Nephron (organoid): ENCODE measurements around the gene ZNF468.
"Not testable (repeated sequence)": the region's sequence is repeated elsewhere in the genome, so short reads cannot be mapped to it uniquely, and the experiment has no call there.

Source experiments
- H3K27ac Mint-ChIP-seq, 3 experiments: 2 replicates each; pipeline ENCODE4 v1.8.0; 2020; ENCODE audit warnings: mixed read lengths in 3 of 3, mild to moderate bottlenecking in 2 of 3, moderate library complexity in 1 of 3
- H3K27me3 Mint-ChIP-seq: 2 replicates; pipeline ENCODE4 v1.8.0; 2021; ENCODE audit warnings: low read depth, mild to moderate bottlenecking, moderate library complexity, mixed read lengths
- H3K36me3 Mint-ChIP-seq: 2 replicates; pipeline ENCODE4 v1.8.0; 2020; ENCODE audit warnings: low read depth, mixed read lengths
- H3K4me1 Mint-ChIP-seq: 2 replicates; pipeline ENCODE4 v1.8.0; 2020; ENCODE audit warnings: mixed read lengths
- H3K4me3 Mint-ChIP-seq, 3 experiments: 2 replicates each; pipeline ENCODE4 v1.8.0; 2020; ENCODE audit warnings: mild to moderate bottlenecking in 3 of 3, mixed read lengths in 3 of 3, moderate library complexity in 2 of 3
- H3K9me3 Mint-ChIP-seq: 2 replicates; pipeline ENCODE4 v1.8.0; 2020; ENCODE audit warnings: mixed read lengths
- TF ChIP-seq, protein P1 (sequence below), 3 experiments: fragments of 200-600 bp; sonication (generic); IDR thresholded peaks; one replicate each; pipeline ENCODE4 v1.5.0; 2021; ENCODE audit warnings: antibody characterized with exemption in 3 of 3; ENCODE audit not compliant: unreplicated experiment in 3 of 3

Gene ZNF468

DNA sequence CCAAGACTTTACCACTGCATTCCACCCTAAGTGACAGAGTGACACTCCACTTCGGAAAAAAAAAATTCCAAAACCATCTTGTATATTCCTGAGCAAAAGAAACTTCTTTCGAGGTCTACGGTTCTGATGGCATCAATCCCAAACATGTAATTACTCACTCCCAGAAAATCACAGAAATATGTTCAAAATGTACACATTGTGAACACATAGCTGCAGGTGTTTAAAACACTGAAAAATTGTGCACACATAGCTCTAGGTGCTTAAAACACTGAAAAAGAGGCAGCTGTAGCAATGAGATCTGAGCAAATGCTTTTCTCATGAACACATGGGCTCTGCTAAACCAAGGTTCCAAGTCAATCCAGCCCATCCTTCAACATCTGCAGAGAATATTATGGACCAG is 14.0 kb upstream of the ZNF468 start:
- H3K27ac Mint-ChIP-seq = no peak overlapping the region
- TF ChIP-seq, protein P1, sequence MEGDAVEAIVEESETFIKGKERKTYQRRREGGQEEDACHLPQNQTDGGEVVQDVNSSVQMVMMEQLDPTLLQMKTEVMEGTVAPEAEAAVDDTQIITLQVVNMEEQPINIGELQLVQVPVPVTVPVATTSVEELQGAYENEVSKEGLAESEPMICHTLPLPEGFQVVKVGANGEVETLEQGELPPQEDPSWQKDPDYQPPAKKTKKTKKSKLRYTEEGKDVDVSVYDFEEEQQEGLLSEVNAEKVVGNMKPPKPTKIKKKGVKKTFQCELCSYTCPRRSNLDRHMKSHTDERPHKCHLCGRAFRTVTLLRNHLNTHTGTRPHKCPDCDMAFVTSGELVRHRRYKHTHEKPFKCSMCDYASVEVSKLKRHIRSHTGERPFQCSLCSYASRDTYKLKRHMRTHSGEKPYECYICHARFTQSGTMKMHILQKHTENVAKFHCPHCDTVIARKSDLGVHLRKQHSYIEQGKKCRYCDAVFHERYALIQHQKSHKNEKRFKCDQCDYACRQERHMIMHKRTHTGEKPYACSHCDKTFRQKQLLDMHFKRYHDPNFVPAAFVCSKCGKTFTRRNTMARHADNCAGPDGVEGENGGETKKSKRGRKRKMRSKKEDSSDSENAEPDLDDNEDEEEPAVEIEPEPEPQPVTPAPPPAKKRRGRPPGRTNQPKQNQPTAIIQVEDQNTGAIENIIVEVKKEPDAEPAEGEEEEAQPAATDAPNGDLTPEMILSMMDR (IDR thresholded peaks at IDR 0.05; ENCODE audit: unreplicated experiment in 3 of 3) = no peak
- peaks cover 21% of the 10 kb centered on the region for H3K36me3 Mint-ChIP-seq
- H3K4me3 Mint-ChIP-seq = no peak overlapping the region
- no peaks in the 10 kb centered on the region for H3K4me1 Mint-ChIP-seq
- H3K27me3 Mint-ChIP-seq = no peaks in the 10 kb centered on the region
- no peaks in the 10 kb centered on the region for H3K9me3 Mint-ChIP-seq

DNA sequence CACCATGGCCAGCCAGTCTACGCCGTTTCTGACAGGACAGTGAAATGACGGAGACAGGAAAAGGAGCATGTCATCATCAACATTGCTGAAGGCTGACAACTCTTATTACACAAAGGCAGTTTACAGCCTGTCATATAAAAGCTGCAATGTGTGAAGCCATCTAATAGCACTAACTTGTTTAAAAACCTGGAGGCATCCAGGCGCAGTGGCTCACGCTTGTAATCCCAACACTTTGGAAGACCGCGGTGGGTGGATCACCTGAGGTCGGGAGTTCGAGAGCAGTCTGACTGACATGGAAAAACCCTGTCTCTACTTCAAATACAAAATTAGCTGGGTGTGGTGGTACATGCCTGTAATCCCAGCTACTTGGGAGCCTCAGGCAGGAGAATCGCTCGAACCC is 10.6 kb upstream of the ZNF468 start:
- H3K27me3 Mint-ChIP-seq, H3K36me3 Mint-ChIP-seq, H3K4me3 Mint-ChIP-seq, H3K4me1 Mint-ChIP-seq, H3K9me3 Mint-ChIP-seq, H3K27ac Mint-ChIP-seq: not testable (repeated sequence)

DNA sequence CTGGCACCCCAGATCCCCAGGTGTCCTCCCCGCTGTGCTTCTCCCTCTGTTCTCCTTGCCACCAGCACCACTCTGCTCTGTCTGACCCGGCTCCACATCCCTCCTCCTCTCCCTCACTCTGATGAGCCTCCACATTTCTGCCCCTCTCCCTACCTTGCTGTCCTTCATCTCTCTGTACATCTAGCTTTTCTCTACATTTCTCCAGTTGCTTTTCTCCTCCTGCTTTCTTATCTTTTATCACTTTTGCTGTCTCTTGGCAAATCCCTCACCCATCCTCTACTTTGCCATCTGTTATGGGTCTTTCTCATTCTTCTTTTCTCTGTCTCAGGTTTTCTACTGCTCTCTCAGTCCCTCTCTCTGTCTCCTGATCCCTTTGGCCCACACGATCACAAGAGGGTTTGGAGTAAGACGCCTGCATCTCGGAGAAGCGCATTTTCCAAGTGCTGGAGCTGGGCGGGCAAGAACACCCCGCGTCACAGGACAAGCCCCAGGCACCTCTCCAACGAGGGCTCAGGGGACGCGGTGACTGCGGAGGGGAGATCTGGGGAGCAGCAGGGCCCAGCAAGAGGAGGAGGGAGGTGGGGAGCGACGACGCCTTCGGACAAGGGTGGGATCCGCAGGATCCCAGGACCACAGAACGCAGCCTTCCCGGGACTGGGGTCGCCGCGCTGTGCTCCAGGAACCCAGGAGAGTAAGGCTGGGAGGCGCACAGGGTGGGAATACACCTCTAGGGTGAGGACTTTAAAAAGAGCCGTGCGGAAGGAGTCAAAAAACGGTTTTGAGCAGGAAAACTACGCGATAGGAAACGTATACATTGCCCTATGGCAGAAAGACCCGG is 660 bp downstream of the ZNF468 start:
- peak overlapping the region; percentile 93 to 97 (median 96) for H3K4me3 Mint-ChIP-seq
- not testable (repeated sequence) for H3K27me3 Mint-ChIP-seq, H3K9me3 Mint-ChIP-seq
- H3K36me3 Mint-ChIP-seq = peaks cover 21% of the 10 kb centered on the region
- H3K27ac Mint-ChIP-seq = peak overlapping the region; percentile 82 to 93 (median 91)
- H3K4me1 Mint-ChIP-seq = peaks cover 22% of the 10 kb centered on the region

DNA sequence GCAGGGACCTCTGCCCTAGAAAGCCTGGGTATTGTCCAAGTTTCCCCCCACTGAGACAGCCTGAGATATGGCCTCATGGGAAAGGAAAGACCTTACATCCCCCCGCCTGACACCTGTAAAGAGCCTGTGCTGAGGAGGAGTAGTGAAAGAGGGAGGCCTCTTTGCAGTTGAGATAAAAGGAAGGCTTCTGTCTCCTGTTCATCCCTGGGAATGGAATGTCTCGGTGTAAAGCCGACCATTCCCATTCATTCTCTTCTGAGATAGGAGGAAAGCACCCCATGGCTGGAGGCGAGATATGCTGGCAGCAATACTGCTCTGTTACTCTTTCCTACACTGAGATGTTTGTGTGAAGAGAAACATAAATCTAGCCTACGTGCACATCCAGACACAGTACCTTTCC is 10.1 kb downstream of the ZNF468 start:
- not testable (repeated sequence) for H3K4me3 Mint-ChIP-seq, H3K9me3 Mint-ChIP-seq, H3K4me1 Mint-ChIP-seq, H3K27me3 Mint-ChIP-seq, H3K27ac Mint-ChIP-seq
- peaks cover 80% of the 10 kb centered on the region for H3K36me3 Mint-ChIP-seq

DNA sequence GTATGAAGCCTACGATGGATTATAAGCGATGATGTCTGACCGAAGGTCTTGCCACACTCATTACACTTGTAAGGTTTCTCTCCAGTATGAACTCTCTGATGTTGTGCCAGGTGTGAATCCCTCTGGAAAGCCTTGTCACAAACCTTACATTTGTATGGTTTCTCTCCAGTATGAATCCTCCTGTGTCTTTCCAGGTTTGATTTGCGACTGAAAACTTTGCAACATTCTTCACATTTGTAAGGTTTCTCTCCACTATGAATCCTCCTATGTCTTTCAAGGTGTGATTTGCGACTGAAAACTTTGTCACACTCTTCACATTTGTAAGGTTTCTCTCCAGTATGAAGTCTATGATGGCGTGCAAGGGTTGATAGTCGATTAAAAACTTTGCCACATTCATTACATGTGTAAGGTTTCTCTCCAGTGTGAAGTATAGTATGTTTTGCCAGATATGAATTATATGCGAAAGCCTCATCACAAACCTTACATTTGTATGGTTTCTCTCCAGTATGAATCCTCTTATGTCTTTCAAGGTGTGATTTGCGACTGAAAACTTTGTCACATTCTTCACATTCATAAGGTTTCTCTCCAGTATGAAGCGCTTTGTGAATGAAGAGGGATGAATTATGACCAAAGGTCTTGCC is 16.5 kb downstream of the ZNF468 start:
- H3K27me3 Mint-ChIP-seq, H3K27ac Mint-ChIP-seq, H3K4me1 Mint-ChIP-seq, H3K4me3 Mint-ChIP-seq: not testable (repeated sequence)
- H3K36me3 Mint-ChIP-seq = peaks cover 96% of the 10 kb centered on the region
- H3K9me3 Mint-ChIP-seq = peaks cover 55% of the 10 kb centered on the region

DNA sequence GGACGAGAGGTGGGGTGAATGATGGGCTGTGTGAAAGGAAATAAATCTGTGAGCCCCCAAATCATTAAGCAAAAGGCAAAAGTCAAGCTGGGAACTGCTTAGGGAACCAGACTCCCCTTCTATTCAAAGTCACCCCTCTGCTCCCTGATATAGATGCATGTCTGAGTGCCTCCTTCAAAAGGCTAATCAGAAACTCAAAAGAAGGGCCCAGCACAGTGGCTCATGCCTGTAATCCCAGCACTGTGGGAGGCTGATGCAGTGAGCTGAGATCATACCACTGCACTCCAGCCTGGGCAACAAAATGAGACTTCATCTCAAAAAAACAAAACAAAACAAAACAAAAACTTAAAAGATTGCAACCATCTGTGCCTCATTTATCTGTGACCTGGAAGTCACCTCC is 23.1 kb downstream of the ZNF468 start:
- H3K9me3 Mint-ChIP-seq = peaks cover 21% of the 10 kb centered on the region
- not testable (repeated sequence) for H3K4me3 Mint-ChIP-seq, H3K4me1 Mint-ChIP-seq, H3K27ac Mint-ChIP-seq, H3K27me3 Mint-ChIP-seq
- H3K36me3 Mint-ChIP-seq = peaks cover 39% of the 10 kb centered on the region

DNA sequence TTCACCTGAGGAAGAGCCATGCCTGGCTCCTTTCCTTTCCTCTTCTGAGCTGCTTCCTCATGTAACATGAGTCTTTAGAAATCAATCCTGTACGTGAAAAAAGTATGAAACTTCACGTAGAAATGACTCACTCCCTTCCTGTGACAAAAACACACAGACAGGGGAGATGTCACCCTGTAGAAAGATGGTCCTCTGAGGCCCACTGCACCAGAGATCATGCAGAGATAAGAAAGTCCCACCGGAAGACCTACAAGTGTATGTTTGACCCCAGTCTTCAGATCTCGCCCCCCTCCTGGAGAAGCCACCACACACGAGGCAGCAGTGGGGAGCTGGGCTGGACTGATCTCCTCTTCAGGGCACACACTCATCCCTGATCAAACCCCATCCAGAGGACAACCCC is 23.9 kb downstream of the ZNF468 start:
- H3K27ac Mint-ChIP-seq, H3K4me3 Mint-ChIP-seq, H3K4me1 Mint-ChIP-seq, H3K27me3 Mint-ChIP-seq: not testable (repeated sequence)
- Mint-ChIP-seq H3K9me3 (peaks cover 16% of the 10 kb centered on the region), H3K36me3 (peaks cover 33% of the 10 kb centered on the region)

DNA sequence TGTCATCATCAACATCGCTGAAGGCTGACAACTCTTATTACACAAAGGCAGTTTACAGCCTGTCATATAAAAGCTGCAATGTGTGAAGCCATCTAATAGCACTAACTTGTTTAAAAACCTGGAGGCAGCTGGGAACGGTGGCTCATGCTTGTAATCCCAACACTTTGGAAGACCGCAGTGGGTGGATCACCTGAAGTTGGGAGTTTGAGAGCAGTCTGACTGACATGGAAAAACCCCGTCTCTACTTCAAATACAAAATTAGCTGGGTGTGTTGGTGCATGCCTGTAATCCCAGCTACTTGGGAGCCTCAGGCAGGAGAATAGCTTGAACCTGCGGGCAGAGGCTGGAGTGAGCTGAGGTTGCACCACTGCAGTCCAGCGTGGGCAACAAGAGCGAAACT is 27.6 kb downstream of the ZNF468 start:
- H3K4me3 Mint-ChIP-seq, H3K27me3 Mint-ChIP-seq, H3K36me3 Mint-ChIP-seq, H3K27ac Mint-ChIP-seq, H3K4me1 Mint-ChIP-seq, H3K9me3 Mint-ChIP-seq: not testable (repeated sequence)

DNA sequence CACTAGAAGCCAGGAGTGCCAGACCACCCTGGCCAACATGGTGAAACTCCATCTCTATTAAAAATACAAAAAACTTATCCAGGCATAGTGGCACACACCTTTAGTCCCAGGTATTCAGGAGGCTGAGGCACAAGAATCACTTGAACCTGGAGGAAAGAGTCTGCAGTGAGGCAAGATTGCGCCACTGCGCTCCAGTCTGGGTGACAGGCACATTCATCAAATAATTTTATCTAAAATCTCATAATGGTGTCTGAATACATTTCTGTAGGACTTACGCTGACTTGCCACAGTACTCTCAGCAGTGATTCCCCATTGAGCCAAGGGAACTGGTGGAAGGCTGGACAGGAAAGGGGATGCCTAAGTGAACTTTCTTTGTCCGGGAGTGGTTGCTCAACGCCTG is 31.7 kb downstream of the ZNF468 start:
- Mint-ChIP-seq H3K36me3 (peaks cover 2% of the 10 kb centered on the region), H3K9me3 (no peaks in the 10 kb centered on the region), H3K27ac (no peak overlapping the region), H3K4me1 (peaks cover 2% of the 10 kb centered on the region), H3K4me3 (no peak overlapping the region), H3K27me3 (no peaks in the 10 kb centered on the region)
- TF ChIP-seq, protein P1 (IDR thresholded peaks at IDR 0.05; ENCODE audit: unreplicated experiment in 3 of 3) = no peak
